ENCODE results near the gene EYA3. TPM values are rescaled to one million over a fixed set of nuclear protein-coding genes. Genes with fewer than 3 reads are reported as not detected.
A peak's percentile ranks its signal among the peaks of the same experiment; 100 is the strongest.

EYA3 gene
- total RNA-seq, 2 experiments from 2014 or later, result 27.8 to 30.7 TPM

GRCh38 chr1:28108001-28108400 lies 19.6 kb upstream of the EYA3 start:
- Mint-ChIP-seq H3K27ac (no peak overlapping the region), H3K36me3 (ENCODE audit: low read depth) (no peaks in the 10 kb centered on the region), H3K4me1 (peaks cover 7% of the 10 kb centered on the region), H3K9me3 (no peaks in the 10 kb centered on the region), H3K27me3 (peaks cover 12% of the 10 kb centered on the region), H3K4me3 (no peak overlapping the region)
- DNase-seq, result no peak
- ChIA-PET POLR2A (no interaction called here), CTCF (interaction anchor here (1.2 kb wide), 1 partner anchor 16 kb away, joined by 3 read pairs; no protein-coding TSS in a partner anchor)

DNA sequence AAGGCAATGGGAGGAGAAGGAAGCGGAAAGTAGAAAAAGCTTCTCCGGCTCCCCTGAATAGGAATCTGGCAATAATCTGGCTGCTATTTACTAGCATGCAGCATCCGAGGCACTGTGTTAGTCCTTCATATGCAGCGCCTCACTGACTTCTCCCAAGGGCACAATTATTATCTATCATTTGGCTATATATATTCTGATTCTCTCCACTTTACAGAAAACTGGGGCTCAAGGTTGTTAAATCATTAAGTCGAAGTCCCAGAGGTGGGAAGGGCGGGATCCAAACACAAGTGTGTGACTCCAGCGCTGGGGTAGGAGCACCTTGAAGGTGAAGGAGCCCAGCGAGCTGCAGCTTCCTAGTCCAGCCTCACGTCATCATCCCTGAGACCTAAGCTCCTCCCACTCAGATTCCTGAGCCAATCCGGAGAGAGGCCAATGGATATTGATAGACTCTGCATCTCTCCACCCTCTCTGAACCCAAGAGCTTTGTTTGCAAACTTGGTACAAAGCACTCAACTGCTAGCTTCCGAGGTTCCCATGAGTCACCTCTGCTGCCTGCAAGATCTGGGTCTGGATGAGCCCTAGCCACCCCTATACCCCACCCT lies 16.6 kb upstream of the EYA3 start:
- Mint-ChIP-seq H3K9me3 (no peaks in the 10 kb centered on the region), H3K36me3 (ENCODE audit: low read depth) (no peaks in the 10 kb centered on the region), H3K27me3 (peaks cover 7% of the 10 kb centered on the region), H3K27ac (no peak overlapping the region), H3K4me3 (no peak overlapping the region), H3K4me1 (no peaks in the 10 kb centered on the region)
- POLR2A ChIA-PET, result no interaction called here
- no peak for DNase-seq
- CTCF ChIA-PET, result interaction anchor here (1.5 kb wide), 1 partner anchor 14 kb away, joined by 4 read pairs; no protein-coding TSS in a partner anchor

DNA sequence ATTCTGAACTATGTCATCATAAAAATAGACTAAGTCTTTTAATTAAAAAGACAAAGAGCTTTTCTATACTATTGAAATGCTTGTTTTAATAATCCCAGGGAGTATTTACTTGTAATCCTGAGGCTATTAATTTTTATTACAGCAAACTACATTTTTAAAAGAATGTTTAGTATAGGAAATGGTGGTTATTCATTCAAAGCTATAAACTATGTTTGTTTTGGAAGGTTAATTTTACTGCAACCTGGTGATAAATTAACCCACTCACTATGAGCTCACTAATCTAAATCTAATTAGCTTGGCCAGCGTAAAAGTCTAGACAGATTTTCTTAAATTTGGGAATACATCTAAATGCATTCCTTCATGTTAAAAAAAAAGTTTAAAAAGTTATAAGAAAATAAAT lies 13.8 kb upstream of the EYA3 start:
- H3K36me3 Mint-ChIP-seq (ENCODE audit: low read depth), result no peaks in the 10 kb centered on the region
- H3K4me3 Mint-ChIP-seq, result no peak overlapping the region
- ChIA-PET POLR2A (no interaction called here), CTCF (interaction anchor here (0.9 kb wide), 1 partner anchor 97 kb away, joined by 3 read pairs; no protein-coding TSS in a partner anchor)
- peaks cover 10% of the 10 kb centered on the region for H3K27me3 Mint-ChIP-seq
- H3K9me3 Mint-ChIP-seq, result no peaks in the 10 kb centered on the region
- no peaks in the 10 kb centered on the region for H3K4me1 Mint-ChIP-seq
- DNase-seq, result no peak
- no peak overlapping the region for H3K27ac Mint-ChIP-seq

GRCh38 chr1:28099050-28099769 lies 10.8 kb upstream of the EYA3 start:
- peaks cover 4% of the 10 kb centered on the region for H3K9me3 Mint-ChIP-seq
- ChIA-PET CTCF (interaction anchor here (0.7 to 1.0 kb wide), 2 partner anchors 17 to 108 kb away, joined by 3 read pairs; no protein-coding TSS in a partner anchor), POLR2A (no interaction called here)
- H3K4me1 Mint-ChIP-seq, result peaks cover 8% of the 10 kb centered on the region
- no peak for DNase-seq
- no peak overlapping the region for H3K27ac Mint-ChIP-seq
- H3K4me3 Mint-ChIP-seq, result no peak overlapping the region
- peaks cover 32% of the 10 kb centered on the region for H3K27me3 Mint-ChIP-seq
- no peaks in the 10 kb centered on the region for H3K36me3 Mint-ChIP-seq (ENCODE audit: low read depth)

GRCh38 chr1:28097100-28097472 lies 8.7 kb upstream of the EYA3 start:
- ChIA-PET POLR2A (no interaction called here), CTCF (interaction anchor here (0.6 to 1.5 kb wide), 3 partner anchors 9 to 538 kb away, joined by 3 to 4 read pairs (median 4); partner anchors contain the start of gene EYA3)
- Mint-ChIP-seq H3K27me3 (peaks cover 41% of the 10 kb centered on the region), H3K9me3 (peaks cover 4% of the 10 kb centered on the region), H3K4me1 (peaks cover 8% of the 10 kb centered on the region), H3K4me3 (no peak overlapping the region), H3K27ac (no peak overlapping the region), H3K36me3 (ENCODE audit: low read depth) (no peaks in the 10 kb centered on the region)
- DNase-seq, result no peak

GRCh38 chr1:28096210-28097099 lies 8.0 kb upstream of the EYA3 start:
- H3K9me3 Mint-ChIP-seq, result peaks cover 4% of the 10 kb centered on the region
- H3K27me3 Mint-ChIP-seq, result peaks cover 41% of the 10 kb centered on the region
- POLR2A ChIA-PET, result no interaction called here
- peaks cover 8% of the 10 kb centered on the region for H3K4me1 Mint-ChIP-seq
- H3K4me3 Mint-ChIP-seq, result no peak overlapping the region
- CTCF ChIA-PET, result interaction anchor here (0.6 to 1.5 kb wide), 3 partner anchors 8 to 538 kb away, joined by 3 to 4 read pairs (median 4); partner anchors contain the start of gene EYA3
- H3K27ac Mint-ChIP-seq, result no peak overlapping the region
- no peaks in the 10 kb centered on the region for H3K36me3 Mint-ChIP-seq (ENCODE audit: low read depth)
- no peak for DNase-seq

- peak overlapping the region; percentile 33 for H3K4me3 Mint-ChIP-seq
- peak; percentile 83 for DNase-seq
- H3K36me3 Mint-ChIP-seq (ENCODE audit: low read depth), result peaks cover 2% of the 10 kb centered on the region
- POLR2A ChIA-PET, result no interaction called here
- H3K27me3 Mint-ChIP-seq, result peaks cover 25% of the 10 kb centered on the region
- peaks cover 26% of the 10 kb centered on the region for H3K4me1 Mint-ChIP-seq
- H3K9me3 Mint-ChIP-seq, result no peaks in the 10 kb centered on the region
- CTCF ChIA-PET, result interaction anchor here (0.7 to 2.5 kb wide), 22 partner anchors 9 to 157 kb away, joined by 3 to 18 read pairs (median 3); partner anchors contain the start of gene ATP5IF1
- H3K27ac Mint-ChIP-seq, result no peak overlapping the region
These were observed 2.8 kb upstream of the EYA3 start for GRCh38 chr1:28091043-28091781.

DNA sequence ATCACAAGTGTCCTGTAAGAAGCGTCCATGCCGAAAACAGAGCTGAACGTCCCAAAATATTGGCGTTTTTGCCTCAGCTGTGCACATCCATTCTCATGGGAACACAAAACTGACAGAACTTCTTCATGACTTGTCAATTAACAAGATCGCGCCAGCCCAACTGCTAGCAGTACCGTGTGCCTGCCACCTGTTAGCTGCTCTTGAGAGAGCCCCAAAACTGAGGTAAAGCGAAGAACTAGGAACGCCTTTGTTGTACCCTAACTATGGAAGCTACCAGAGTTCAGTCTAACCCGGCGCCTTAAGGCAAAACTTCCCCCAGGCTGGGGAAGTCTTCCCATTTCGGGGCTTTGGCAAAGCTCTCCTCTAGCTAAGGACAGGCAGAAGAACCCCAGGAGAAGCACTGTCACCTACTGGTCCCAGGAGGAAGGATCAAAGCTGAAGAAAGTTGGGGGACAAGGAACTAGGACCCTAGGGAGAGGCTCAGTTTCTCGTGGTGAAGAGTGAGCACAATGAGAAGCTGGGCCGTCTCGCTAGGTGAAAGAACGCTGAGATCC lies 719 bp downstream of the EYA3 start:
- ChIA-PET CTCF (interaction anchor here (0.8 to 3.8 kb wide), 11 partner anchors 9 to 211 kb away, joined by 3 to 20 read pairs (median 4); no protein-coding TSS in a partner anchor), POLR2A (interaction anchor here (0.6 kb wide), 2 partner anchors 85 to 339 kb away, joined by 3 to 4 read pairs; no protein-coding TSS in a partner anchor)
- H3K27me3 Mint-ChIP-seq, result peaks cover 2% of the 10 kb centered on the region
- H3K4me1 Mint-ChIP-seq, result peaks cover 35% of the 10 kb centered on the region
- no peaks in the 10 kb centered on the region for H3K9me3 Mint-ChIP-seq
- peak overlapping the region; percentile 97 for H3K4me3 Mint-ChIP-seq
- H3K36me3 Mint-ChIP-seq (ENCODE audit: low read depth), result peaks cover 3% of the 10 kb centered on the region
- peak overlapping the region; percentile 96 for H3K27ac Mint-ChIP-seq
- DNase-seq, result peak; percentile 50

DNA sequence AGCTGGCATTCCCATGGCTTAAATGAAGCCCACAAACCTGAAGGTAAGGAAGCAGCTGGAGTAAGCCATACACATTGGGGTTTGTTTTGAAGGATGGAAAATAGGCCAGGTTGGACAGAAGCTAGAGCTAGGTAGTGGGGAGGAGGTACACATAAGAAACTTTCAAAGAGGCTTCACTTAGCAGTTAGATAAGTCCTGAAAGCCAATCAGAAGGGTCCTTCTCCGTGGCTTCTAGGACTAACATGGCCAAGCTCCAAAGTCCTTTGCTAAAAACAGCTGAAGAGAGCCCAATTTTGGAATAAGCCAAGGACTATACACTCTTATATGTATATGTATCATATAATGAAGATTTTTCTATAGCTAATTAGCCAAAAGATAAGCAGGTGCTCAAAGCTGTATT lies 1.8 kb downstream of the EYA3 start:
- Mint-ChIP-seq H3K36me3 (ENCODE audit: low read depth) (peaks cover 3% of the 10 kb centered on the region), H3K27ac (peak overlapping the region; percentile 41), H3K4me1 (peaks cover 35% of the 10 kb centered on the region), H3K4me3 (peak overlapping the region; percentile 97), H3K9me3 (no peaks in the 10 kb centered on the region), H3K27me3 (no peaks in the 10 kb centered on the region)
- no peak for DNase-seq
- ChIA-PET POLR2A (no interaction called here), CTCF (interaction anchor here (1.0 to 3.8 kb wide), 4 partner anchors 26 to 122 kb away, joined by 4 to 20 read pairs (median 4); no protein-coding TSS in a partner anchor)

- no peak for DNase-seq
- H3K36me3 Mint-ChIP-seq (ENCODE audit: low read depth), result peaks cover 4% of the 10 kb centered on the region
- CTCF ChIA-PET, result interaction anchor here (0.8 to 1.2 kb wide), 2 partner anchors 80 to 117 kb away, joined by 3 to 5 read pairs; no protein-coding TSS in a partner anchor
- H3K27ac Mint-ChIP-seq, result no peak overlapping the region
- peaks cover 28% of the 10 kb centered on the region for H3K4me1 Mint-ChIP-seq
- POLR2A ChIA-PET, result no interaction called here
- H3K4me3 Mint-ChIP-seq, result no peak overlapping the region
- H3K27me3 Mint-ChIP-seq, result no peaks in the 10 kb centered on the region
- H3K9me3 Mint-ChIP-seq, result no peaks in the 10 kb centered on the region
These were observed 3.3 kb downstream of the EYA3 start for GRCh38 chr1:28085129-28085528.

- Mint-ChIP-seq H3K36me3 (ENCODE audit: low read depth) (peaks cover 11% of the 10 kb centered on the region), H3K9me3 (no peaks in the 10 kb centered on the region), H3K27ac (no peak overlapping the region), H3K4me3 (no peak overlapping the region), H3K4me1 (peaks cover 27% of the 10 kb centered on the region), H3K27me3 (no peaks in the 10 kb centered on the region)
- DNase-seq, result no peak
- ChIA-PET POLR2A (no interaction called here), CTCF (interaction anchor here (1.2 kb wide), 1 partner anchor 118 kb away, joined by 3 read pairs; no protein-coding TSS in a partner anchor)
These were observed 4.5 kb downstream of the EYA3 start for GRCh38 chr1:28083876-28084275.

Data from activated CD4-positive, alpha-beta T cell treated with anti-CD3 and anti-CD28 coated beads, Interleukin-2, amount 10 ng/mL, durations not matched to agents 7 days and 5 days (primary cell).